B cell (primary cell): ENCODE results near the gene DOCK6. TPM values are rescaled to one million over a fixed set of nuclear protein-coding genes. Genes with fewer than 3 reads are reported as not detected.

Experiments
- ATAC-seq: fragments of 200-7000 bp; cut with Tn5 transposase; one replicate; pipeline ENCODE4 v1.10.0; 2021; ENCODE audit warnings: low read depth, mild to moderate bottlenecking, moderate number of reproducible peaks, moderate library complexity
- CTCF ChIA-PET: fragments of 350-600 bp; sonication (Branson Sonifier 250); formaldehyde crosslinking; loops from one replicate; lab custom pipeline; 2021; ENCODE audit warnings: antibody characterized with exemption, inconsistent platforms; lab: Charles Lee
- POLR2A ChIA-PET: fragments of 350-600 bp; sonication (Branson Sonifier 250); formaldehyde crosslinking; loops from one replicate; lab custom pipeline; 2021; ENCODE audit warnings: antibody characterized with exemption; lab: Charles Lee
- DNase-seq: peaks from one replicate; pipeline ENCODE4 v3.0.0; 2013
- H2AFZ ChIP-seq: 2 replicates; pipeline ENCODE4 v1.6.1; 2012; ENCODE audit warnings: mild to moderate bottlenecking, low read depth, low read length; ENCODE audit not compliant: insufficient read depth, poor library complexity, severe bottlenecking
- H3K27ac ChIP-seq, 2 donors: 1 replicate in 1 of 2; 2 replicates in 1 of 2; pipeline ENCODE4 v1.5.1; 2012 to 2013; ENCODE audit warnings: low read length in 2 of 2, mild to moderate bottlenecking in 2 of 2, moderate library complexity in 1 of 2
- H3K27me3 ChIP-seq, 4 experiments: fragments of 200-600 bp in 1 of 4; sonication (generic) in 1 of 4; replicated peaks in 1 of 4; 1 replicate in 2 of 4; 2 replicates in 2 of 4; pipeline versions ENCODE4 v1.6.1 to v1.7.0; 2013 to 2016; ENCODE audit warnings: low read length in 3 of 4, mild to moderate bottlenecking in 2 of 4, mixed read lengths in 1 of 4, moderate library complexity in 1 of 4; ENCODE audit not compliant: insufficient read depth in 4 of 4, control insufficient read depth in 3 of 4; ENCODE audit errors: control extremely low read depth in 1 of 4
- H3K36me3 ChIP-seq, 2 experiments: replicated peaks in 1 of 2; 1 replicate in 1 of 2; 2 replicates in 1 of 2; pipeline versions ENCODE4 v1.6.1 to v1.7.1; 2013; ENCODE audit warnings: low read length in 1 of 2; ENCODE audit not compliant: insufficient read depth in 2 of 2, control insufficient read depth in 1 of 2; ENCODE audit errors: control extremely low read depth in 1 of 2, extremely low read depth in 1 of 2
- H3K4me1 ChIP-seq, 2 donors: fragments of 200-600 bp in 1 of 2; sonication (generic) in 1 of 2; 1 replicate in 1 of 2; 2 replicates in 1 of 2; pipeline versions ENCODE4 v1.5.1 to v1.6.1; 2013 to 2017; ENCODE audit warnings: low read length in 2 of 2; ENCODE audit not compliant: control insufficient read depth in 2 of 2, insufficient read depth in 2 of 2
- H3K4me2 ChIP-seq: replicated peaks from 2 replicates; pipeline ENCODE3; 2012; ENCODE audit warnings: mild to moderate bottlenecking, low read depth, low read length; ENCODE audit not compliant: poor library complexity, severe bottlenecking
- H3K4me3 ChIP-seq, 5 experiments: fragments of 200-600 bp in 1 of 5; sonication (generic) in 1 of 5; 1 replicate in 3 of 5; 2 replicates in 2 of 5; pipeline versions ENCODE4 v1.5.1 to v1.7.0; 2011 to 2016; ENCODE audit warnings: low read length in 4 of 5, mild to moderate bottlenecking in 4 of 5, low read depth in 2 of 5, control low read depth in 1 of 5, moderate library complexity in 1 of 5; ENCODE audit not compliant: insufficient read depth in 1 of 5; ENCODE audit errors: control extremely low read depth in 1 of 5, extremely low read depth in 1 of 5
- H3K79me2 ChIP-seq: fragments of 200-600 bp; sonication (generic); one replicate; pipeline ENCODE4 v1.6.0; 2016; ENCODE audit warnings: low read length; ENCODE audit not compliant: control insufficient read depth, insufficient read depth
- H3K9ac ChIP-seq: fragments of 200-600 bp; sonication (generic); 2 replicates; pipeline ENCODE4 v1.6.1; 2017; ENCODE audit warnings: mild to moderate bottlenecking, low read length, moderate library complexity
- H3K9me3 ChIP-seq, 3 donors: one replicate each; pipeline versions ENCODE4 v1.6.1 to v1.7.1; 2013; ENCODE audit warnings: low read length in 2 of 3; ENCODE audit not compliant: control insufficient read depth in 2 of 3, insufficient read depth in 1 of 3; ENCODE audit errors: control extremely low read depth in 1 of 3
- H4K20me1 ChIP-seq: 2 replicates; pipeline ENCODE4 v1.6.0; 2012; ENCODE audit warnings: mild to moderate bottlenecking, low read length; ENCODE audit not compliant: insufficient read depth, control insufficient read depth, poor library complexity, severe bottlenecking
- H3K27ac Mint-ChIP-seq: one replicate; pipeline ENCODE4 v1.8.0; 2021; ENCODE audit warnings: mixed read lengths
- H3K27me3 Mint-ChIP-seq: one replicate; pipeline ENCODE4 v1.8.0; 2021; ENCODE audit warnings: mixed read lengths
- H3K4me1 Mint-ChIP-seq: one replicate; pipeline ENCODE4 v1.8.0; 2021; ENCODE audit warnings: mixed read lengths
- H3K4me3 Mint-ChIP-seq: one replicate; pipeline ENCODE4 v1.8.0; 2021; ENCODE audit warnings: mixed read lengths
- H3K9me3 Mint-ChIP-seq: one replicate; pipeline ENCODE4 v1.8.0; 2022; ENCODE audit warnings: mixed read lengths; ENCODE audit not compliant: insufficient read depth
- CTCF ChIP-seq: fragments of 200-600 bp; IDR thresholded peaks from one replicate; pipeline ENCODE4 v1.8.0; 2022; ENCODE audit warnings: antibody characterized with exemption, mild to moderate bottlenecking
- EZH2 ChIP-seq: IDR thresholded peaks from 2 replicates; pipeline ENCODE4 v1.6.1; 2012; ENCODE audit warnings: borderline replicate concordance, low read depth, mild to moderate bottlenecking, moderate library complexity, low read length; ENCODE audit not compliant: insufficient read depth, poor library complexity, severe bottlenecking
- WGBS: methylation state at CpG from one replicate; pipeline ENCODE4 v1.1.5; 2013; ENCODE audit warnings: missing lambda C conversion rate; ENCODE audit not compliant: insufficient coverage; 5-methylcytosine and 5-hydroxymethylcytosine counted together
- intact Hi-C: fragments of 100-400 bp; cut with micrococcal nuclease; formaldehyde crosslinking; loops from one replicate; pipeline ENCODE4 v1.10.0; 2022
- polyA plus RNA-seq: library from polyadenylated mRNA; depleted of rRNA; stranded (reverse); fragments of >200 nt; gene quantifications from 2 replicates; pipeline ENCODE4 v1.2.3, GENCODE V29; 2012
- total RNA-seq, 2 donors: library from RNA; stranded (reverse); fragments of 120-200 nt in 1 of 2; gene quantifications; 1 replicate in 1 of 2; 2 replicates in 1 of 2; pipeline versions ENCODE4 v1.2.3 to v1.2.4, GENCODE V29; 2013 to 2022

DOCK6 gene
- total and polyA plus RNA-seq, 2 donors (not counting 1 experiment from before 2014, with no cell fraction given), result 5.3 to 11.9 TPM

- Histone ChIP-seq H3K36me3 (no peaks in the 10 kb centered on the region), H3K27ac (no peak overlapping the region), H4K20me1 (no peaks in the 10 kb centered on the region), H2AFZ (no peak overlapping the region), H3K4me2 (no peak overlapping the region), H3K4me1 (peaks cover 7 to 13% of the 10 kb centered on the region in 2 donors), H3K9ac (no peak overlapping the region), H3K79me2 (no peaks in the 10 kb centered on the region), H3K4me3 (no peak overlapping the region), H3K9me3 (peaks cover 0 to 5% (median 0%) of the 10 kb centered on the region in 3 donors), H3K27me3 (peaks cover 0 to 14% (median 2%) of the 10 kb centered on the region in 4 experiments)
- TF ChIP-seq CTCF (no peak), EZH2 (no peak)
- no peak for DNase-seq
- H3K27ac Mint-ChIP-seq, result peak overlapping the region; percentile 15
- ChIA-PET CTCF (no interaction called here), POLR2A (no interaction called here)
- 90% methylated on average over 5 of the region's 5 CpGs for WGBS
- peaks cover 6% of the 10 kb centered on the region for H3K27me3 Mint-ChIP-seq
- H3K4me3 Mint-ChIP-seq, result peak overlapping the region; percentile 76
- intact Hi-C loops, result no loop called here
- ATAC-seq, result no peak
- H3K4me1 Mint-ChIP-seq, result peaks cover 3% of the 10 kb centered on the region
- H3K9me3 Mint-ChIP-seq, result no peaks in the 10 kb centered on the region
Observed at GRCh38 chr19:11260996-11261395, 1.3 kb downstream of the DOCK6 start.

GRCh38 chr19:11257846-11258380 is 4.4 kb downstream of the DOCK6 start:
- no peak overlapping the region for H3K4me3 ChIP-seq
- ChIA-PET CTCF (no interaction called here), POLR2A (no interaction called here)
- no peaks in the 10 kb centered on the region for H3K79me2 ChIP-seq
- Mint-ChIP-seq H3K4me3 (no peak overlapping the region), H3K9me3 (no peaks in the 10 kb centered on the region), H3K27ac (no peak overlapping the region), H3K27me3 (peaks cover 3% of the 10 kb centered on the region), H3K4me1 (peaks cover 3% of the 10 kb centered on the region)
- H3K9me3 ChIP-seq, result no peaks in the 10 kb centered on the region
- H3K4me2 ChIP-seq, result no peak overlapping the region
- no peak overlapping the region for H3K27ac ChIP-seq
- peaks cover 7 to 12% of the 10 kb centered on the region in 2 donors for H3K4me1 ChIP-seq
- TF ChIP-seq EZH2 (no peak), CTCF (no peak)
- intact Hi-C loops, result no loop called here
- ATAC-seq, result no peak
- no peaks in the 10 kb centered on the region for H3K36me3 ChIP-seq
- H4K20me1 ChIP-seq, result no peaks in the 10 kb centered on the region
- no peak overlapping the region for H2AFZ ChIP-seq
- no peak overlapping the region for H3K9ac ChIP-seq
- peaks cover 0 to 3% (median 1%) of the 10 kb centered on the region in 4 experiments for H3K27me3 ChIP-seq
- DNase-seq, result no peak
- no CpG with 5 or more reads among the region's 3 CpGs for WGBS
